Measurements from ENCODE around the gene SPI1.

DNA sequence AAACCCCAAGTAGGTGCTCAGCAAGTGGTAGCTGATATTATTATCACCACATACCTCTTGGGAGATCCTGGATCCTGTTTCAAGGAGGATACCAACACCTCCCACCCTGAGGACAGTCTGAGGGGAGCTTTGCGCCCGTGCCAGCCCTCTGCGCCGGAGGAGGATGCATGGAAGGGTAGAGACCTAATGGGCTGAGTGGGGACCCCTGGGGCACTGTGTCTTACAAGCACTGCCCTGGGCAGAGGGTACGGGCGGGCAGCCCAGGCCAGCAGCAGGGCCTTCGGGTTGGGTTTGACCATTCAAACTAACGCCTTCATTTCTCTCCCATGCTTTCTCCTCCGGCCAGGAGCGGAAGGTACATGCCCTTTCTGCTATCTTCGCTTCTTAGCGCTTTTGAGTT is 52.1 kb downstream of the SPI1 start:
- TF ChIP-seq, protein P1, sequence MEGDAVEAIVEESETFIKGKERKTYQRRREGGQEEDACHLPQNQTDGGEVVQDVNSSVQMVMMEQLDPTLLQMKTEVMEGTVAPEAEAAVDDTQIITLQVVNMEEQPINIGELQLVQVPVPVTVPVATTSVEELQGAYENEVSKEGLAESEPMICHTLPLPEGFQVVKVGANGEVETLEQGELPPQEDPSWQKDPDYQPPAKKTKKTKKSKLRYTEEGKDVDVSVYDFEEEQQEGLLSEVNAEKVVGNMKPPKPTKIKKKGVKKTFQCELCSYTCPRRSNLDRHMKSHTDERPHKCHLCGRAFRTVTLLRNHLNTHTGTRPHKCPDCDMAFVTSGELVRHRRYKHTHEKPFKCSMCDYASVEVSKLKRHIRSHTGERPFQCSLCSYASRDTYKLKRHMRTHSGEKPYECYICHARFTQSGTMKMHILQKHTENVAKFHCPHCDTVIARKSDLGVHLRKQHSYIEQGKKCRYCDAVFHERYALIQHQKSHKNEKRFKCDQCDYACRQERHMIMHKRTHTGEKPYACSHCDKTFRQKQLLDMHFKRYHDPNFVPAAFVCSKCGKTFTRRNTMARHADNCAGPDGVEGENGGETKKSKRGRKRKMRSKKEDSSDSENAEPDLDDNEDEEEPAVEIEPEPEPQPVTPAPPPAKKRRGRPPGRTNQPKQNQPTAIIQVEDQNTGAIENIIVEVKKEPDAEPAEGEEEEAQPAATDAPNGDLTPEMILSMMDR (conservative IDR thresholded peaks at IDR 0.05; ENCODE audit: low read depth, low read length) = no peak
- no peak for TF ChIP-seq EZH2phosphoT487 (IDR thresholded peaks at IDR 0.05; ENCODE audit: borderline replicate concordance, low read length)
- TF ChIP-seq EZH2 (IDR thresholded peaks at IDR 0.05; ENCODE audit: low read length, unreplicated experiment) = no peak

Data from PC-3 (cell line).